Naive B cell (primary cell): ENCODE results near the gene FARS2. TPM values are rescaled to one million over a fixed set of nuclear protein-coding genes. Genes with fewer than 3 reads are reported as not detected.

Experiments
- ATAC-seq, 2 donors: fragments of 150-1000 bp; cut with Tn5 transposase; 2 replicates each; pipeline ENCODE4 v1.10.0; 2021; ENCODE audit warnings: low read depth in 2 of 2, mild to moderate bottlenecking in 2 of 2, moderate library complexity in 2 of 2
- DNase-seq: peaks from one replicate; pipeline ENCODE4 v3.0.0; 2022
- H3K27ac Mint-ChIP-seq, 6 donors: one replicate each; pipeline ENCODE4 v1.8.0; 2020 to 2022; ENCODE audit warnings: mild to moderate bottlenecking in 6 of 6, mixed read lengths in 6 of 6, moderate library complexity in 5 of 6, inconsistent platforms in 2 of 6
- H3K27me3 Mint-ChIP-seq, 3 donors: one replicate each; pipeline ENCODE4 v1.8.0; 2021 to 2022; ENCODE audit warnings: mixed read lengths in 3 of 3, mild to moderate bottlenecking in 1 of 3
- H3K36me3 Mint-ChIP-seq, 2 donors: one replicate each; pipeline ENCODE4 v1.8.0; 2020 to 2022; ENCODE audit warnings: mixed read lengths in 2 of 2, inconsistent platforms in 1 of 2, mild to moderate bottlenecking in 1 of 2
- H3K4me1 Mint-ChIP-seq, 3 donors: one replicate each; pipeline ENCODE4 v1.8.0; 2020 to 2022; ENCODE audit warnings: mixed read lengths in 3 of 3, inconsistent platforms in 1 of 3, mild to moderate bottlenecking in 1 of 3, moderate library complexity in 1 of 3
- H3K4me3 Mint-ChIP-seq, 8 donors: one replicate each; pipeline ENCODE4 v1.8.0; 2020 to 2022; ENCODE audit warnings: mild to moderate bottlenecking in 8 of 8, mixed read lengths in 8 of 8, moderate library complexity in 8 of 8, inconsistent platforms in 2 of 8
- H3K9me3 Mint-ChIP-seq, 7 donors: one replicate each; pipeline ENCODE4 v1.8.0; 2020 to 2022; ENCODE audit warnings: mixed read lengths in 7 of 7, mild to moderate bottlenecking in 5 of 7, inconsistent platforms in 2 of 7, moderate library complexity in 1 of 7
- polyA plus RNA-seq, 6 donors: library from polyadenylated mRNA; unstranded; fragments of 300-500 nt; fragmentation: Illumina TruSeq; gene quantifications; one replicate each; pipeline ENCODE4 v1.2.3, GENCODE V29; 2021; ENCODE audit warnings: low read depth in 6 of 6

Gene FARS2
- polyA plus RNA-seq, 6 donors from 2014 or later, result 25.7 to 35.9 (median 27.6) TPM

GRCh38 chr6:5280920-5281319 is 19.6 kb downstream of the FARS2 start:
- H3K9me3 Mint-ChIP-seq, result no peaks in the 10 kb centered on the region
- no peaks in the 10 kb centered on the region for H3K27me3 Mint-ChIP-seq
- no peak overlapping the region for H3K4me3 Mint-ChIP-seq
- DNase-seq, result no peak
- no peak for ATAC-seq
- H3K36me3 Mint-ChIP-seq, result peaks cover 5 to 7% of the 10 kb centered on the region in 2 donors
- no peak overlapping the region for H3K27ac Mint-ChIP-seq
- peaks cover 26 to 40% (median 30%) of the 10 kb centered on the region in 3 donors for H3K4me1 Mint-ChIP-seq

- ATAC-seq (no peak), DNase-seq (no peak)
- H3K27ac Mint-ChIP-seq, result no peak overlapping the region
- no peak overlapping the region for H3K4me3 Mint-ChIP-seq
- H3K36me3 Mint-ChIP-seq, result peaks cover 5 to 7% of the 10 kb centered on the region in 2 donors
- peaks cover 30 to 42% (median 31%) of the 10 kb centered on the region in 3 donors for H3K4me1 Mint-ChIP-seq
- H3K9me3 Mint-ChIP-seq, result no peaks in the 10 kb centered on the region
- H3K27me3 Mint-ChIP-seq, result no peaks in the 10 kb centered on the region
Observed at GRCh38 chr6:5282191-5282623, 20.9 kb downstream of the FARS2 start.

- Mint-ChIP-seq H3K36me3 (peaks cover 4 to 13% of the 10 kb centered on the region in 2 donors), H3K9me3 (no peaks in the 10 kb centered on the region), H3K4me1 (peaks cover 32 to 45% (median 36%) of the 10 kb centered on the region in 3 donors), H3K27ac (peak overlapping the region in 1 of 6 donors; percentile 77), H3K4me3 (no peak overlapping the region), H3K27me3 (no peaks in the 10 kb centered on the region)
- DNase-seq (no peak), ATAC-seq (no peak)
Observed at GRCh38 chr6:5285081-5285480, 23.8 kb downstream of the FARS2 start.

- ATAC-seq, result no peak
- Mint-ChIP-seq H3K4me3 (no peak overlapping the region), H3K27me3 (no peaks in the 10 kb centered on the region), H3K9me3 (no peaks in the 10 kb centered on the region), H3K27ac (peak overlapping the region in 1 of 6 donors; percentile 12), H3K36me3 (peaks cover 4 to 13% of the 10 kb centered on the region in 2 donors), H3K4me1 (peaks cover 37 to 45% (median 37%) of the 10 kb centered on the region in 3 donors)
- no peak for DNase-seq
Observed at GRCh38 chr6:5285526-5285925, 24.2 kb downstream of the FARS2 start.

- DNase-seq (no peak), ATAC-seq (no peak)
- H3K27ac Mint-ChIP-seq, result peak overlapping the region in 1 of 6 donors; percentile 66
- no peaks in the 10 kb centered on the region for H3K9me3 Mint-ChIP-seq
- no peak overlapping the region for H3K4me3 Mint-ChIP-seq
- H3K4me1 Mint-ChIP-seq, result peaks cover 45 to 52% (median 46%) of the 10 kb centered on the region in 3 donors
- peaks cover 4 to 15% of the 10 kb centered on the region in 2 donors for H3K36me3 Mint-ChIP-seq
- no peaks in the 10 kb centered on the region for H3K27me3 Mint-ChIP-seq
Observed at GRCh38 chr6:5286780-5287179, 25.5 kb downstream of the FARS2 start.

GRCh38 chr6:5287205-5287965 is 26.1 kb downstream of the FARS2 start:
- H3K27me3 Mint-ChIP-seq, result no peaks in the 10 kb centered on the region
- no peak for DNase-seq
- H3K4me3 Mint-ChIP-seq, result peak overlapping the region in 1 of 8 donors; percentile 3
- peaks cover 0 to 4% (median 0%) of the 10 kb centered on the region in 7 donors for H3K9me3 Mint-ChIP-seq
- H3K4me1 Mint-ChIP-seq, result peaks cover 47 to 54% (median 51%) of the 10 kb centered on the region in 3 donors
- ATAC-seq, result no peak
- H3K36me3 Mint-ChIP-seq, result peaks cover 4 to 21% of the 10 kb centered on the region in 2 donors
- H3K27ac Mint-ChIP-seq, result peak overlapping the region in 1 of 6 donors; percentile 66

- H3K4me1 Mint-ChIP-seq, result peaks cover 50 to 56% (median 52%) of the 10 kb centered on the region in 3 donors
- ATAC-seq, result no peak
- peaks cover 4 to 24% of the 10 kb centered on the region in 2 donors for H3K36me3 Mint-ChIP-seq
- no peak for DNase-seq
- no peaks in the 10 kb centered on the region for H3K27me3 Mint-ChIP-seq
- H3K9me3 Mint-ChIP-seq, result peaks cover 0 to 9% (median 0%) of the 10 kb centered on the region in 7 donors
- H3K27ac Mint-ChIP-seq, result no peak overlapping the region
- peak overlapping the region in 1 of 8 donors; percentile 3 for H3K4me3 Mint-ChIP-seq
Observed at GRCh38 chr6:5287966-5288297, 26.6 kb downstream of the FARS2 start.

GRCh38 chr6:5290097-5290496 is 28.8 kb downstream of the FARS2 start:
- peaks cover 0 to 19% of the 10 kb centered on the region in 2 donors for H3K36me3 Mint-ChIP-seq
- H3K27me3 Mint-ChIP-seq, result no peaks in the 10 kb centered on the region
- ATAC-seq, result peak; percentile 55 to 66
- H3K9me3 Mint-ChIP-seq, result peaks cover 0 to 9% (median 0%) of the 10 kb centered on the region in 7 donors
- DNase-seq, result no peak
- H3K27ac Mint-ChIP-seq, result peak overlapping the region in 2 of 6 donors; percentile 8 to 65
- H3K4me3 Mint-ChIP-seq, result peak overlapping the region in 4 of 8 donors; percentile 35 to 64 (median 56)
- H3K4me1 Mint-ChIP-seq, result peaks cover 60 to 61% (median 61%) of the 10 kb centered on the region in 3 donors

- DNase-seq (no peak), ATAC-seq (peak; percentile 61 to 64)
- peak overlapping the region in 7 of 8 donors; percentile 17 to 80 (median 54) for H3K4me3 Mint-ChIP-seq
- peaks cover 0 to 19% of the 10 kb centered on the region in 2 donors for H3K36me3 Mint-ChIP-seq
- no peaks in the 10 kb centered on the region for H3K27me3 Mint-ChIP-seq
- peaks cover 0 to 9% (median 0%) of the 10 kb centered on the region in 7 donors for H3K9me3 Mint-ChIP-seq
- H3K27ac Mint-ChIP-seq, result peak overlapping the region in 4 of 6 donors; percentile 25 to 56 (median 41)
- H3K4me1 Mint-ChIP-seq, result peaks cover 56 to 61% (median 57%) of the 10 kb centered on the region in 3 donors
Observed at GRCh38 chr6:5290500-5290899, 29.2 kb downstream of the FARS2 start.

GRCh38 chr6:5292154-5292553 is 30.8 kb downstream of the FARS2 start:
- Mint-ChIP-seq H3K4me3 (no peak overlapping the region), H3K36me3 (peaks cover 7 to 19% of the 10 kb centered on the region in 2 donors), H3K27ac (peak overlapping the region in 3 of 6 donors; percentile 8 to 70 (median 12)), H3K4me1 (peaks cover 47 to 56% (median 51%) of the 10 kb centered on the region in 3 donors), H3K9me3 (peaks cover 0 to 9% (median 0%) of the 10 kb centered on the region in 7 donors), H3K27me3 (no peaks in the 10 kb centered on the region)
- DNase-seq (no peak), ATAC-seq (no peak)

GRCh38 chr6:5293692-5294091 is 32.4 kb downstream of the FARS2 start:
- Mint-ChIP-seq H3K27ac (peak overlapping the region in 4 of 6 donors; percentile 1 to 80 (median 44)), H3K27me3 (no peaks in the 10 kb centered on the region), H3K4me3 (peak overlapping the region in 1 of 8 donors; percentile 5), H3K4me1 (peaks cover 41 to 47% (median 42%) of the 10 kb centered on the region in 3 donors), H3K9me3 (peaks cover 0 to 9% (median 0%) of the 10 kb centered on the region in 7 donors), H3K36me3 (peaks cover 7 to 11% of the 10 kb centered on the region in 2 donors)
- DNase-seq (no peak), ATAC-seq (no peak)

- Mint-ChIP-seq H3K4me3 (peak overlapping the region in 2 of 8 donors; percentile 5 to 75), H3K9me3 (peaks cover 0 to 9% (median 0%) of the 10 kb centered on the region in 7 donors), H3K36me3 (peaks cover 7 to 11% of the 10 kb centered on the region in 2 donors), H3K27me3 (no peaks in the 10 kb centered on the region), H3K4me1 (peaks cover 37 to 42% (median 40%) of the 10 kb centered on the region in 3 donors), H3K27ac (peak overlapping the region; percentile 1 to 80 (median 64))
- ATAC-seq (peak; percentile 25 to 51), DNase-seq (no peak)
Observed at GRCh38 chr6:5294392-5295211, 33.3 kb downstream of the FARS2 start.

- H3K36me3 Mint-ChIP-seq, result peaks cover 7 to 11% of the 10 kb centered on the region in 2 donors
- H3K27ac Mint-ChIP-seq, result no peak overlapping the region
- peaks cover 0 to 9% (median 0%) of the 10 kb centered on the region in 7 donors for H3K9me3 Mint-ChIP-seq
- H3K4me3 Mint-ChIP-seq, result no peak overlapping the region
- DNase-seq, result no peak
- no peak for ATAC-seq
- no peaks in the 10 kb centered on the region for H3K27me3 Mint-ChIP-seq
- H3K4me1 Mint-ChIP-seq, result peaks cover 30 to 41% (median 35%) of the 10 kb centered on the region in 3 donors
Observed at GRCh38 chr6:5295623-5296022, 34.3 kb downstream of the FARS2 start.
